ENCODE measurements around the gene PDE10A. TPM values are rescaled to one million over a fixed set of nuclear protein-coding genes. Genes with fewer than 3 reads are reported as not detected.

The PDE10A gene
- total and polyA plus RNA-seq, 2 of the 8 experiments (the other 6 are each of a cell fraction or from before 2014, with no cell fraction given): 1.1 to 2.4 TPM

GRCh38 chr6:165586706-165587105 lies 76.3 kb downstream of the PDE10A start:
- 92% methylated on average over 3 of the region's 3 CpGs; no CpG with 5 or more reads in 1 of the 2 experiments for WGBS, 2 experiments (ENCODE audit: extremely low coverage in 1 of 2, insufficient coverage in 1 of 2, insufficient read length in 1 of 2, insufficient replicate concordance in 2 of 2, low coverage in 1 of 2, low lambda C conversion rate in 2 of 2, missing lambda C conversion rate in 1 of 2)
- Histone ChIP-seq H3K4me3 (ENCODE audit: extremely low read depth in 1 of 4, insufficient read depth in 2 of 4, low read depth in 3 of 4, low read length in 4 of 4) (no peak overlapping the region), H2AK5ac (ENCODE audit: low read depth, low read length) (no peak overlapping the region), H3K9ac (replicated peaks in 1 of 4; ENCODE audit: extremely low read depth in 1 of 4, low read depth in 3 of 4, low read length in 3 of 4) (no peak overlapping the region), H3K4me2 (ENCODE audit: insufficient read depth in 1 of 2, low read depth in 2 of 2, low read length in 2 of 2) (no peak overlapping the region), H4K91ac (replicated peaks; ENCODE audit: insufficient read length, low read length) (no peak overlapping the region), H3K36me3 (ENCODE audit: control insufficient read depth in 2 of 4, insufficient read depth in 4 of 4, low read length in 3 of 4) (no peaks in the 10 kb centered on the region), H3K18ac (ENCODE audit: extremely low read depth, low read length) (no peak overlapping the region), H4K8ac (ENCODE audit: extremely low read depth, insufficient read depth, low read length) (no peak overlapping the region), H2BK20ac (ENCODE audit: low read length) (no peak overlapping the region), H2BK5ac (ENCODE audit: low read depth, low read length) (no peak overlapping the region), H3K23me2 (ENCODE audit: low read depth, low read length) (no peaks in the 10 kb centered on the region), H2BK15ac (ENCODE audit: low read length) (no peak overlapping the region), H3K14ac (ENCODE audit: insufficient read length) (no peak overlapping the region), H2BK120ac (replicated peaks; ENCODE audit: low read depth, low read length) (no peak overlapping the region), H2AFZ (ENCODE audit: low read length) (no peak overlapping the region), H2BK12ac (ENCODE audit: low read depth, low read length) (no peak overlapping the region), H3K27me3 (replicated peaks in 1 of 4; ENCODE audit: control insufficient read depth in 3 of 4, extremely low read depth in 1 of 4, insufficient read depth in 3 of 4, low read length in 3 of 4) (no peaks in the 10 kb centered on the region), H3K4me1 (replicated peaks in 1 of 4; ENCODE audit: control insufficient read depth in 3 of 4, insufficient read depth in 4 of 4, low read length in 3 of 4) (peaks cover 0 to 2% (median 0%) of the 10 kb centered on the region in 4 experiments; a peak in 1 of 7 replicates), H3K79me2 (ENCODE audit: control insufficient read depth in 1 of 2, insufficient read depth in 2 of 2, low read length in 2 of 2) (no peaks in the 10 kb centered on the region), H4K20me1 (replicated peaks in 1 of 2; ENCODE audit: control insufficient read depth in 1 of 2, insufficient read depth in 2 of 2, low read length in 2 of 2) (no peaks in the 10 kb centered on the region), H3K23ac (ENCODE audit: insufficient read length) (no peak overlapping the region), H3K27ac (ENCODE audit: low read depth, low read length) (no peak overlapping the region), H3K9me3 (ENCODE audit: insufficient read depth in 2 of 2, low read depth in 1 of 2, low read length in 1 of 2) (no peaks in the 10 kb centered on the region), H3K79me1 (ENCODE audit: low read depth, low read length) (no peaks in the 10 kb centered on the region), H4K5ac (ENCODE audit: insufficient read length, low read depth, low read length) (no peak overlapping the region), H3K4ac (replicated peaks; ENCODE audit: insufficient read length, low read depth, low read length) (no peak overlapping the region), H3K56ac (replicated peaks; ENCODE audit: insufficient read length, low read depth, low read length) (no peak overlapping the region)
- CTCF ChIA-PET (ENCODE audit: partially characterized antibody): no interaction called here
- TF ChIP-seq HDAC6 (IDR thresholded peaks at IDR 0.05; ENCODE audit: low read depth, low read length) (no peak), SP4 (IDR thresholded peaks at IDR 0.05; ENCODE audit: low read length) (no peak), FOSL1 (IDR thresholded peaks at IDR 0.05; ENCODE audit: insufficient read depth, low read depth, low read length) (no peak), SRF (IDR thresholded peaks at IDR 0.05; ENCODE audit: low read depth, low read length) (no peak), PHF8 (conservative IDR thresholded peaks at IDR 0.05; ENCODE audit: low read depth, low read length) (no peak), GABPA (IDR thresholded peaks at IDR 0.05; ENCODE audit: borderline replicate concordance, insufficient read depth, low read length) (no peak), YY1 (IDR thresholded peaks at IDR 0.05; ENCODE audit: low read depth, low read length) (no peak), SIRT6 (IDR thresholded peaks at IDR 0.05; ENCODE audit: low read length) (no peak), SUZ12 (IDR thresholded peaks at IDR 0.05; ENCODE audit: low read length) (no peak), RNF2 (IDR thresholded peaks at IDR 0.05; ENCODE audit: borderline replicate concordance, low read depth, low read length, missing control alignments, poor library complexity, severe bottlenecking) (no peak), CREB1 (IDR thresholded peaks at IDR 0.05) (no peak), POU5F1 (IDR thresholded peaks at IDR 0.05; ENCODE audit: low read depth, low read length) (no peak)
- TF ChIP-seq, protein P1, sequence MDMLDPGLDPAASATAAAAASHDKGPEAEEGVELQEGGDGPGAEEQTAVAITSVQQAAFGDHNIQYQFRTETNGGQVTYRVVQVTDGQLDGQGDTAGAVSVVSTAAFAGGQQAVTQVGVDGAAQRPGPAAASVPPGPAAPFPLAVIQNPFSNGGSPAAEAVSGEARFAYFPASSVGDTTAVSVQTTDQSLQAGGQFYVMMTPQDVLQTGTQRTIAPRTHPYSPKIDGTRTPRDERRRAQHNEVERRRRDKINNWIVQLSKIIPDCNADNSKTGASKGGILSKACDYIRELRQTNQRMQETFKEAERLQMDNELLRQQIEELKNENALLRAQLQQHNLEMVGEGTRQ (IDR thresholded peaks at IDR 0.05; ENCODE audit: low read length): no peak
- POLR2A ChIA-PET (ENCODE audit: partially characterized antibody): no interaction called here
- FAIRE-seq: no peak
- no peak for DNase-seq (ENCODE audit: low read depth in 1 of 2, low spot score in 2 of 2)
